HTERT RPE-1 (cell line): ENCODE results near the gene COL23A1.

ENCODE experiments used
- in situ Hi-C: fragments of 300-500 bp; cut with MboI; formaldehyde crosslinking; loops from 4 replicates; pipeline ENCODE4 v1.14.3; 2020; ENCODE audit warnings: low sequenced_read_pairs

The COL23A1 gene

GRCh38 chr5:178349075-178349511 is 241.1 kb downstream of the COL23A1 start:
- in situ Hi-C loops: no loop called here

GRCh38 chr5:178348356-178349074 is 241.7 kb downstream of the COL23A1 start:
- in situ Hi-C loops: no loop called here

- in situ Hi-C loops: no loop called here
These were observed 242.2 kb downstream of the COL23A1 start for GRCh38 chr5:178347956-178348355.

- in situ Hi-C loops: no loop called here
These were observed 243.4 kb downstream of the COL23A1 start for GRCh38 chr5:178346607-178347334.

GRCh38 chr5:178343306-178343705 is 246.9 kb downstream of the COL23A1 start:
- in situ Hi-C loops: no loop called here

- in situ Hi-C loops: no loop called here
These were observed 248.4 kb downstream of the COL23A1 start for GRCh38 chr5:178341851-178342140.

GRCh38 chr5:178341091-178341850 is 248.9 kb downstream of the COL23A1 start:
- in situ Hi-C loops: no loop called here

- in situ Hi-C loops: no loop called here
These were observed 249.6 kb downstream of the COL23A1 start for GRCh38 chr5:178340637-178341036.

- in situ Hi-C loops: no loop called here
These were observed 250.0 kb downstream of the COL23A1 start for GRCh38 chr5:178340187-178340586.

- in situ Hi-C loops: no loop called here
These were observed 250.9 kb downstream of the COL23A1 start for GRCh38 chr5:178339272-178339671.

GRCh38 chr5:178338750-178339144 is 251.4 kb downstream of the COL23A1 start:
- in situ Hi-C loops: no loop called here

- in situ Hi-C loops: no loop called here
These were observed 252.0 kb downstream of the COL23A1 start for GRCh38 chr5:178338126-178338749.

- in situ Hi-C loops: no loop called here
These were observed 252.9 kb downstream of the COL23A1 start for GRCh38 chr5:178337334-178337741.

GRCh38 chr5:178336889-178337288 is 253.3 kb downstream of the COL23A1 start:
- in situ Hi-C loops: no loop called here

GRCh38 chr5:178335302-178336030 is 254.7 kb downstream of the COL23A1 start:
- in situ Hi-C loops: no loop called here

- in situ Hi-C loops: no loop called here
These were observed 255.3 kb downstream of the COL23A1 start for GRCh38 chr5:178334861-178335260.

GRCh38 chr5:178333821-178334481 is 256.2 kb downstream of the COL23A1 start:
- in situ Hi-C loops: no loop called here

GRCh38 chr5:178332210-178332641 is 258.0 kb downstream of the COL23A1 start:
- in situ Hi-C loops: no loop called here

GRCh38 chr5:178331491-178331996 is 258.6 kb downstream of the COL23A1 start:
- in situ Hi-C loops: no loop called here
